Heart left ventricle (tissue), 16 donors: Measurements from ENCODE around the gene CAMTA1. TPM values are rescaled to one million over a fixed set of nuclear protein-coding genes. Genes with fewer than 3 reads are reported as not detected.

ENCODE experiments used
- ATAC-seq, 4 donors: fragments of 200-7000 bp; cut with Tn5 transposase; one replicate each; pipeline ENCODE4 v1.9.1; 2020 to 2022; ENCODE audit warnings: moderate library complexity in 4 of 4, mild to moderate bottlenecking in 3 of 4, moderate number of reproducible peaks in 1 of 4
- DNase-seq, 5 donors: peaks; one replicate each; pipeline ENCODE4 v3.0.0-alpha.2; 2020
- H3K27ac ChIP-seq, 12 donors: fragments of 200-600 bp; sonication (generic) in 4 of 12; one replicate each; pipeline versions ENCODE4 v1.5.0 to v1.8.0; 2016 to 2022; ENCODE audit warnings: mild to moderate bottlenecking in 2 of 12
- H3K27me3 ChIP-seq, 9 donors: fragments of 200-600 bp; sonication (generic) in 2 of 9; one replicate each; pipeline versions ENCODE4 v1.5.1 to v1.8.0; 2016 to 2022; ENCODE audit warnings: mild to moderate bottlenecking in 3 of 9
- H3K36me3 ChIP-seq, 9 donors: fragments of 200-600 bp; sonication (generic) in 2 of 9; one replicate each; pipeline versions ENCODE4 v1.5.0 to v1.8.0; 2018 to 2022; ENCODE audit warnings: mild to moderate bottlenecking in 2 of 9
- H3K4me1 ChIP-seq, 12 donors: fragments of 200-600 bp; sonication (generic) in 4 of 12; one replicate each; pipeline versions ENCODE4 v1.5.0 to v1.8.0; 2016 to 2022; ENCODE audit warnings: mild to moderate bottlenecking in 3 of 12
- H3K4me3 ChIP-seq, 12 donors: fragments of 200-600 bp; sonication (generic) in 4 of 12; one replicate each; pipeline versions ENCODE4 v1.5.0 to v1.8.0; 2017 to 2022; ENCODE audit warnings: mild to moderate bottlenecking in 9 of 12, moderate library complexity in 4 of 12
- H3K9me3 ChIP-seq, 12 donors: fragments of 200-600 bp; sonication (generic) in 4 of 12; one replicate each; pipeline versions ENCODE4 v1.5.0 to v1.8.0; 2016 to 2022; ENCODE audit warnings: mild to moderate bottlenecking in 1 of 12
- CTCF ChIP-seq, 12 donors: fragments of 200-600 bp; sonication (generic) in 4 of 12; IDR thresholded peaks; one replicate each; pipeline versions ENCODE4 v1.5.0 to v1.8.0; 2018 to 2022; ENCODE audit warnings: antibody characterized with exemption in 12 of 12, mild to moderate bottlenecking in 5 of 12
- POLR2A ChIP-seq, 2 donors: fragments of 450-650 bp; IDR thresholded peaks; one replicate each; pipeline ENCODE4 v1.6.1; 2017; ENCODE audit warnings: antibody characterized with exemption in 2 of 2, mild to moderate bottlenecking in 2 of 2, moderate library complexity in 2 of 2
- WGBS, 4 donors: extraction: QIAGEN DNeasy Blood & Tissue Kit in 2 of 4; methylation state at CpG; one replicate each; pipeline versions ENCODE4 v1.1.5 to v1.1.7; 2013 to 2018; 5-methylcytosine and 5-hydroxymethylcytosine counted together
- intact Hi-C, 10 donors: fragments of 100-400 bp; cut with DNase I; formaldehyde crosslinking; loops; one replicate each; pipeline versions ENCODE4 v1.11.1 to v1.14.2; 2022
- polyA plus RNA-seq, 2 donors: library from polyadenylated mRNA; stranded (reverse); fragments of 200-250 nt; gene quantifications; one replicate each; pipeline ENCODE4 v1.2.3, GENCODE V29; 2013
- total RNA-seq, 9 donors: library from RNA; depleted of rRNA in 2 of 9; stranded (reverse); fragments of >200 nt in 2 of 9; fragmentation: NEBNext Ultra II Directional in 3 of 9; extraction: Animal tissue kit (Norgen Biotek cat#: 25700) in 3 of 9; gene quantifications; one replicate each; pipeline versions ENCODE4 v1.1.0 to v1.2.4, GENCODE V29; 2016 to 2023
- donor health status: ischemic (EF 13 %, LVEDD 7.1; RV severe dilation, severe dysfunction).
- donor health status: healthy with polysubstance abuse.
- donor health status: DM: no; HTN: yes; CAD: no.
- donor health status: DM: no; HTN: no; CAD: no.
- donor health status: ischemic (EF 25% LVEDD 6.9; RV normal size, moderate dysfunction).
- donor health status: ischemic (EF 25% LVEDD 5.7; RV mildly dilated, moderate dysfunction).
- donor health status: healthy.
- donor health status: DM: yes; HTN: yes; CAD: no.
- donor health status: ischemic (EF 35%, LVEDD 5.7; RV mildly dilated, moderate dysfunction).
- donor health status: nonischemic (EF 11% LVEDD 7.7; RV severe dilation, severe dysfunction).
- donor health status: DM: yes; HTN: yes; CAD: no.
- donor health status: PGD.
- donor health status: ischemic (EF 29% LVEDD 5.4; RV normal size, mild dysfunction).
- donor health status: nonischemic (EF 23%, LVEDD 6.1; RV moderate dilation, normal function).

CAMTA1 gene
- total and polyA plus RNA-seq, 11 donors = 114 to 303 (median 137) TPM

- DNase-seq = peak; percentile 71 to 86 (median 80)
- H3K4me1 ChIP-seq = peaks cover 0 to 34% (median 8%) of the 10 kb centered on the region in 12 donors
- H3K27me3 ChIP-seq = peaks cover 0 to 3% (median 0%) of the 10 kb centered on the region in 9 donors
- peaks cover 0 to 5% (median 0%) of the 10 kb centered on the region in 12 donors for H3K9me3 ChIP-seq
- intact Hi-C loops = loop anchor here (5.0 to 10.0 kb wide), 17 partner anchors 60 to 928 kb away; no protein-coding TSS in a partner anchor
- H3K27ac ChIP-seq = peak overlapping the region; percentile 15 to 94 (median 78)
- WGBS, 4 donors = 38 to 57% (median 47%) methylated on average over 12 to 16 of the region's 16 CpGs
- peak; percentile 75 to 87 (median 78) for ATAC-seq
- no peaks in the 10 kb centered on the region for H3K36me3 ChIP-seq
- TF ChIP-seq POLR2A (IDR thresholded peaks at IDR 0.05) = no peak
- TF ChIP-seq CTCF (IDR thresholded peaks at IDR 0.05) = no peak
- H3K4me3 ChIP-seq = no peak overlapping the region
Observed at GRCh38 chr1:7644961-7645750, 859.9 kb downstream of the CAMTA1 start.

GRCh38 chr1:7645751-7646048 is 860.4 kb downstream of the CAMTA1 start:
- TF ChIP-seq CTCF (IDR thresholded peaks at IDR 0.05) (no peak), POLR2A (IDR thresholded peaks at IDR 0.05) (no peak)

GRCh38 chr1:7646164-7646563 is 860.9 kb downstream of the CAMTA1 start:
- intact Hi-C loops = loop anchor here (2.0 to 10.0 kb wide), 21 partner anchors 61 to 929 kb away; no protein-coding TSS in a partner anchor
- DNase-seq (no peak), ATAC-seq (no peak)
- TF ChIP-seq POLR2A (IDR thresholded peaks at IDR 0.05) (no peak), CTCF (IDR thresholded peaks at IDR 0.05) (no peak)
- Histone ChIP-seq H3K27ac (peak overlapping the region in 2 of 12 donors; percentile 80 to 81), H3K36me3 (no peaks in the 10 kb centered on the region), H3K4me1 (peaks cover 0 to 34% (median 8%) of the 10 kb centered on the region in 12 donors), H3K27me3 (peaks cover 0 to 3% (median 0%) of the 10 kb centered on the region in 9 donors), H3K4me3 (no peak overlapping the region), H3K9me3 (peaks cover 0 to 5% (median 0%) of the 10 kb centered on the region in 12 donors)
- WGBS, 4 donors = 92 to 96% (median 93%) methylated on average over 3 of the region's 3 CpGs

More at GRCh38 chr1:7645751-7646048, 860.4 kb downstream of the CAMTA1 start:
- Histone ChIP-seq H3K27me3 (peaks cover 0 to 3% (median 0%) of the 10 kb centered on the region in 9 donors), H3K4me1 (peaks cover 0 to 34% (median 8%) of the 10 kb centered on the region in 12 donors), H3K36me3 (no peaks in the 10 kb centered on the region), H3K27ac (peak overlapping the region; percentile 15 to 94 (median 78)), H3K9me3 (peaks cover 0 to 5% (median 0%) of the 10 kb centered on the region in 12 donors), H3K4me3 (no peak overlapping the region)
- DNase-seq (no peak), ATAC-seq (no peak)
- WGBS, 4 donors = 38 to 50% (median 44%) methylated on average over 3 to 7 of the region's 7 CpGs
- intact Hi-C loops = loop anchor here (2.0 to 10.0 kb wide), 21 partner anchors 61 to 928 kb away; no protein-coding TSS in a partner anchor
